GM21529 (cell line): Measurements from ENCODE around the gene COL17A1.

ENCODE experiments used
- ATAC-seq: cut with Tn5 transposase; IDR thresholded peaks from one replicate; pipeline ENCODE4 v1.9.1; 2021; ENCODE audit not compliant: unreplicated experiment

COL17A1 gene

DNA sequence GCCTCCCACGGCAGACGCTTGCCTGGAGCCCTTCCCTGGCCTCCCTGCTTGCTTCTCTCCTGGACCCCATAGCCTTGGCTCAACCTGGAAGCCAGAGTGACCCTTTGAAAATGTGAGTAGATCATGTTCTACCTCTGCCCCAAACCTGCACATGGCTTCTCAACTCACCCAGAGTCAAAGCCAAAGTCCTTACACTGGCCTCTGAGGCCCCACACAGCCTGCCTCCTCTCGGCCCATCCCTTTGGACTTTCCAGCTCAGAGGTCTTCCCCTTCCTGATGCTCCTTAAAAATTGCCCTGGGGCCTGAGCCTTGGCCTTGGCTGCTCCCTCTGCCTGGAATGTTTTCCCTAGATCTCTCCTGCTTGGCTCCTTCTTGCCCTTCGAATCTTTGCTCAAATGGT is 32.5 kb downstream of the COL17A1 start:
- no peak for ATAC-seq

DNA sequence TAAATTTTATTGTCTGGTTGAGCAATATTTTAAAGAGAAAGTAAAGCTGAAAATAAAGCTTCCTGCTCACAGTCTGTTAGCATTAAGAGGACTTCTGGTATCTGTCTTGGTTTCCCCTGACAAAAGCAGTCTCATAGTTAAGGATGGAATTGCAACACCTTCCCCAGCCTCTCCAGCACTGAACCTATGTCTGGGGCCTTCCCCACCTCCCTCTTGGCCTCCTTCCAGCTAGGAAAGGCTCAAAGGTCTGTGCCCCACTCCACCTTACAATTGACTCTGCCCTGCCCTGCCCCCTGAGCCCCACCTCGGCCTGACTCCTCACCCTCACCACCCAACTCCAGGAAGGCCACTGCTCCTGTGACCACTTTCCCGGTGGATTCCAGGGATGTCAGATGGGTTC is 33.2 kb downstream of the COL17A1 start:
- no peak for ATAC-seq

DNA sequence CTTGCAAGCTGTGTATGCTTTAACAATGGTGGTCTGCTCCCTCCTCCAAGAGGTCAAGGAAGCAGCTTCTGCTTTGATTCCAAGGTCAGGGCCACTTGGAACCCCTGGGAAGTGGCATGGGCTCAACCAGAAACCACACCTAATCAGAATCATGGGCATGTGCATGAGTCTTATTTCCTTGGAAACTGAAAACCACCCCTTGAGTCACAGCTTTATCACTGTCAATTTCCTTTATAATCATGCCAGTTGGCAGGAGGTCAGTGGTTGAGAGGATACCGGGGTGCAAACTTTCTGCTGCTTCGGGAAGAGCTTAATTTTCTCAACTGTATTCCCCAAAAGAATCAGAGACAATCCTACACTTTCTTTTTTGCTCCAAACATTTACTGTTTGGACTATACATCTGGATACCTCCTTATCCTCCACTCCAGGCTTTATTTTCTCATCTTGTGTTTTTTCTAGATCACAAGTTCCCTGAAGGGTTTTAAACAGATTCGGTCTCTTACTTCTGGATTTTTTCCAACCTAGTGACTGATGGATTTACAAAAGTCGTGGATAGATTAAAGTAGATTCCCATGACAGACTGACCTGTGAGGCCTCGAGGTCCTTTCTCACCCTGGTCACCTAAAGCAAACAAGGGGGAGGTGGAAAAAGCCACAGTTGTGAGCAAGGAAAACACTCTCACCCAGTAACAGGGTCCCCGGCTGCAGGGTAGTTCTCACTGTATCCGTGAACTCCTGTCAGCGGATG is 36.0 kb downstream of the COL17A1 start:
- ATAC-seq = no peak

DNA sequence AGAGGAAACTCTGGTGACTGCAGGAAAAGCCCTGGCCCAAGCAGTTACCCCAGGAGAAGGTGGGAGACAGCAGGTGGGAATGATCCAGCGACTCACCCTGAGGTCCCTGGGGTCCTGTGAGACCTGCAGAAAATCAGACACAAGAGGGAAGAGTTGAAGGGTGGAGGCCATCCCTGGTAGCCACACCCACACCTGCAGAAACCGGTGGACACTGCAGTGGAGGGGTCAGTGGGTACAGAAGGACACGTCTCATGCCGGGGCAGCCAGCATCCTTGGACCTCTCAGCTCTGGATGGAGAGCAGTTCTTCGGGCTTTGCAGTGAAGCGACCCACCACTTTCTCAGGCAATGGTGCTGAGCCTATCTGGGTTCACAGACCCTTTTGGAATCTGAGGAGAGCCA is 39.0 kb downstream of the COL17A1 start:
- ATAC-seq = no peak

DNA sequence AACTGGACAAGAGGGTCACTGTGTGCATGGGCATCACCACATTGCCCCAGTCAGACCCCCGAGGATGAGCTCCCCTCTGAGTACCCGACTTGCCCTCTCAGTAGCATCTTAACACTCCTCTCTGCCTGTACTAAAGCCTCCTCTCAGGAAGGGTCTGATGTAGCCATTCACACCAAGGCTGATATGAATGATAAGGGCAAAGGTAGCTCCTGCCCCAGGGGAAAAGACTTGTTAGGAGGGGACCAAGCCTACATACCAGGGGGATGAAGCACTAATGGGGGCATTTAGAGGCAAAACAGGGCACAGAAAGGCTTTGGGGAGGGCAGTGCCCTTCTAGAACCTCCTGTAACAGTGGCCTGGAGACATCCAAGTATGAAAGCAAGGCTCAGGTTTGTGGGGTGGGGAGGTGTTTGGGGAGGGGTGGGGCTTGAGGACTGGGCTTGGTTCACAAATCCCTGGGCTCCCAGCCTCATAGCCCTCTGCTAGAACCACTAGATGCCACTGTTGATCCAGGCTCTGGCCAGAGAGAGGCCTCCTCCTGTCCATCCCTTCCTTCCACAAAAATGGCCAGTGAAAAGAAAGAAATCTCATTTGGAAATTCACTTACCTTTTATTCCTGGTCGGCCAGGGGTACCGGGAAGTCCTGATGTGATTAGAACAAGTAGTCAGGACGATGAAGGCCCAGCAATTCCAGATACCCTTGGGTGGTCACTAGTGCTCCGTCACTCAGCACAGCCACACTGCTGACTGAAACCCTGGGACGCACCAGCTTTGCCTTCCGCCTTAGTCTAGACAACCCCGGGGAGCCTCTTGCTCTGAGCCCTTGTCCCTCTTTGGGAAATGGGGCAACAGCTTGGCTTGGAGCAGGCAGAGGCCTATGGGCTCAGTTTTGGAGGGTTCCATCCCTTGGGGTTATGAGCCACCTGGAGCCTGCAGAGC is 40.3 kb downstream of the COL17A1 start:
- no peak for ATAC-seq

DNA sequence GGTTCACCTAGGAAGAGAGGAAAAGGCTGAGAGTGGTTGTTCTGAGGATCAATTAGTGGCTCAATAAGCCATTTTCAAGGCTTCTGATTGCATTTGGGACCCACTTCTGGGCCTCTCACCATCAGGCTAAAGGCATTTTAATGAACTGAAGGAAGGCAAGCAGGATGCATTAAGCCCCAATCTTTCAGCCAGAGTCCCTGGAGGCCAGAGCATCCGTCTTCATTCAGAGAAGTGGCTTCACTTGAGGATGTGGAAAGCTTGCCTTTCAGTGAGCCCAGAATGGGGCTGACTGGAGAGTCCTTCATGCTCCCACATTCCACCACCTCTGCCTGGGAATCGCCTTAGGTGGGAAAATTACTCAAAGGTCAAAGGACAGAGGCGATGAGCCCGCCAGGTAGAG is 41.8 kb downstream of the COL17A1 start:
- no peak for ATAC-seq

DNA sequence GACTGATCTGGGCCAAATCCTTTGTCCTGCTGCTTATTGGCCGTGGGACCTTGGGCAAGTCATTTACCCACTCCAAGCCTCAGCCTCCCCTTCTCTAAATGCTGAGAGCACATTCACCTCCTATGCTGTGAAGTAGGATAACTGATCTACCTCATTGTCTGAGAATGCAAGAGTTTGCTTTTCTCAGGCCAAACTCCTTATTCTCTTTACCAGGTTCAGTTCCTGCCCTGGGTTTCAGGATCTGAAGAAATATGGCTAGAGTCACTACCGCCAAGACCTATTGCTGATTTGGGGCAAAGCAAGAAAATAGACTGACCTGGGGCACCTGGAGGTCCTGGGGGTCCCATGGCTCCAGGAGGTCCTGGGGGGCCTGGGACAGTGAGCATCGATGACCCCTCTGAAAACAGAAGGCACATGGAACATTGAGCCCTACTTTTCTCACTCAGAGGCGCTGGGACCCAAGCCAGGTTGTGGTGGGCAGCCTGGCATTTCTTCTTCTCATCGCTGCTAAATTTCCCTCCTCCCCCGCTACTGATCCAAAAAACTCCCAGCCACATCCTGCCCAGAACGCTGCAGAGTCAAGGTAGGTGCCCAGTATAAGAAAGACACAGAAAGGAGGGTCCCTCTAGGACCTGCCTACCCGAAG is 42.4 kb downstream of the COL17A1 start:
- no peak for ATAC-seq

DNA sequence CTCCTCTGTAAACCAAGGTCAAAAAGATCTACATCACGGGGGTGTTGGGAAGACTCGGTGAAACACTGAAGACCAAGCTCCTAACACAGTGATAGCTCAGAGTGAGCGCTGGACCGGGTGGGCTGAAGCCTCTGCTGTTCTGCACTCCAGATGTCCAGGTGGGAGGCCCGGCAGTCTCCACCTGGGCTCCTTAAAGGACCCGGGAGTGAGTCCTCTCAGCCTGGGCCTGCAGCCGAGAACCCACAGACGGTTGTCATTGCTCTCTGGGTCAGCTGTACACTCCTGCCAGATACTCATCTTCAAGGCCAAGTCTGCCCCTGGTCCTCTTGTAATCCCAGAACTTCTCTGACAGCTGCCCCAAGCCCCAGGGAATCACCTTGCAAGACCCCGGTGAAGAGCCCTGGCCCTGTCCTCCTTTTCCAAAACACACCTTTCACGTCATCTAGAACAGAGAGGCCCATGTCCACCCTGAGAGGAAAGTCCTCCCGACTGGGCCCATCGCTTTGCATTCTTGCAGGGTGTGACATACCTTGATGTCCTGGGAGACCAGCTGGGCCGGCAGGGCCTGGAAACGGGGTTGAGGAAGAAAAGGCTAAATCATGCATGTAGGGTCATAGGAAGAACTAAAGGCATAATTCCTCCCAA is 43.7 kb downstream of the COL17A1 start:
- no peak for ATAC-seq

DNA sequence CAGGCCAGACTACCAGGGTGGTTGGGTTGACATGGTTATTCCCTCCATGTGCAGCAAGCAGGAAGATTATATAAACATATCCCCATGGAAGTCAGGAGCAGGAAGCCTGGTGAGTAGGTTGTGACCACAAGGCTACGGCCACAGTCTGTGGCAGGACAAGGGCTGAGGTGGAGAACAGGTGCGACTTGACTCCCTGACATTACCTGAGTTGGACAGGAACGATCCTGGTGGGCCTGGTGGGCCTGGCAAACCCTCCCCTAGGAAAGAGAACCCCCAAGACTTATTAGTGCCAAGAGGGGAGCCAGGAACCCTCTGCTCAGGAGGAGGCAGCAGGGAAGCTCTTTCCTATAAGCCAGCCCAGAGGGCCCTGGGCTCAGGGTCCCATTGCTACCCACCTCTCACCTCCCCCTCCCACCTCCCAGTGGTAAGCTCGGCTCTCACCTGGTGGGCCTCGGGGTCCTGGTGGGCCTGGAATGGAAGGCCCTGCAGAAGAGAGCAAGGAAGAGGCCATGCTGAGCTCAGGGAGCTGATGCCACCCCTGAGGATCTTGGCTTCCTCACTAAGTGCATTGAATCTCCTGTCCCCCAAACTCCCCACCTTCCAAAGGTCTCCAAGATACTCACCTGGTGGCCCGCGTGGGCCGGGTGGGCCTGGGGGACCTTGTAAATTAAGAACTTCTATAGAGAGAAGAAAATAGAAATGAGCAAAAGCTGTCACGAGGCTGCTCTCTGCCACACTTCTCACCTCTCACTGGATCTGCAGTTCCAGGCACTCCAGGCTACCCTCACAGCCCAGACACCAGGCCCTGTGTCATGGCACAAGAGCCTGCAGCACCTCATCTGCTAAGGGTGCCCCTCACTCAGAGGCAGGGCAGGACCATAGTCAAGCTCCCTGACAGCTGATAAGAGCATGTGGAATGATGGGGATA is 44.6 kb downstream of the COL17A1 start:
- ATAC-seq = no peak

DNA sequence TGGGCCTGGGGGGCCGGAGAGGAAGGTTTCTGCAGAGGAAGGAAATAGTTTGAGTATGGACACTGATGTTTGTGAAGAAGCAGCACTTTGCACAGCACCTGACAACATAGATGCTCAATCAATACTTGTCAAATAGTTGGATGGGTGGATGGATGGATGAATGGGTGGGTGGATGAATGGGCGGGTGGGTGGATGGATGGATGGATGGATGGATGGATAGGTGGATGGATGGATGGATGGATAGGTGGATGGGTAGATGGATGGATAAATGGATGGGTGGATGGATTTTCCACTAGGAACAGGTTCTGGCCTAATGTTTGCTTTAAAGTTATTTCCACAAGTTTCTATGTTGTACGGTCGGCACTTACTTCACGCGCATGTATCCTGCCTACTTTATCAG is 45.3 kb downstream of the COL17A1 start:
- ATAC-seq = no peak

DNA sequence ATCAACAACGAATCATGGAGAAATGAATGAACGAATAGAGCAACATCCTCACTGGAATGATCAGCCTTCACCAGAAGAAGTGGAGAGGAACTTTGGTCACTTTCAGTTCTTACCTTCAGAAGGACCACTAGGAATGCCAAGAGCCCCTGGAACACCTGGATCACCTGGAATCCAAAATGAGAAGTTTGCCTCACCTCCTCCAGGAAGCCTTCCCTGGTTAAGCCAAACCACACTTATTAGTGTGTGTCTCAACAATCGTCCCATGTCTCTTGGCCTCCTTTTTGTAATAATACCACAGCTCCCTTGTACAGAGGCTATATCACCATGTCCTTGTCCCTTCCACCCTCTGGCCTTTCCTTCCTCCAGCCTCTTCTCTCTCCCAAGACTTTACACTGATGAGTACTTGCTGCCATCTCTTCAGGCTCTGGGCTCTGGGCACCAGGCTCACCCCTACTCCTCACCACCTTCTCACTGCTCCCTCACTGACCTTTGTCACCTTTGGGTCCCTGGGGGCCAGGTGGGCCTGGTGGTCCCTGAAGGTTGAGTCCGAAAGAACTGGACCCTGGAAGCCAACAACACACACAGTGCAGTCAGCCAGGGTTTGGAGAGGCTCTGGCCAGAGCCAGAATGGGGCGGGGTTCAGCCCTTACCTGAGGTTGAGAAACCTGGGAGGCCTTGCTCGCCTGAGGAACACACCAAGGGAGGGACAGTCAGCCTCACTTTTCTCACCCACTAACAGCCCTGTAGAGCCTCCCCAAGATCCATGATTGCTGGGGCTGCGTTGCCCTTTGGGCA is 46.5 kb downstream of the COL17A1 start:
- no peak for ATAC-seq

DNA sequence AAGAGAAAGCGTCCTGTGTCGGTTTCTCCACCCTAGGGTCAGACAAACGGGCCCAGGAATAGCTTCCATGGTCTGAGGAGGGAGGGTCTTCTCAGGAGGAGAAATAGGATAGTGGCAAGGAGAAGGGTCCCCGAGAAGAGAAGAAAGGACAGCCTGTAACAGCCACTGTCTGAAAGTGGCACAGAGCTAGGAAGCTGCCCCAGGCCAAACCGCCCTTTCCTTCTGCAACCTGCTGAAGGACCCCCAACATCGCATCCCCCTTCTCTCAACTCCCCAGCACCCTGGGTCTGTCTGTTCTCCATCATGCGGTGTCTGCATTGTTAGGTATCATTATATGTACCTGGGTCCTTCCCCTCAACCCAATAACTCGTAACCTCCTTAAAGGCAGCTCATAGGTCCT is 47.1 kb downstream of the COL17A1 start:
- ATAC-seq = no peak

DNA sequence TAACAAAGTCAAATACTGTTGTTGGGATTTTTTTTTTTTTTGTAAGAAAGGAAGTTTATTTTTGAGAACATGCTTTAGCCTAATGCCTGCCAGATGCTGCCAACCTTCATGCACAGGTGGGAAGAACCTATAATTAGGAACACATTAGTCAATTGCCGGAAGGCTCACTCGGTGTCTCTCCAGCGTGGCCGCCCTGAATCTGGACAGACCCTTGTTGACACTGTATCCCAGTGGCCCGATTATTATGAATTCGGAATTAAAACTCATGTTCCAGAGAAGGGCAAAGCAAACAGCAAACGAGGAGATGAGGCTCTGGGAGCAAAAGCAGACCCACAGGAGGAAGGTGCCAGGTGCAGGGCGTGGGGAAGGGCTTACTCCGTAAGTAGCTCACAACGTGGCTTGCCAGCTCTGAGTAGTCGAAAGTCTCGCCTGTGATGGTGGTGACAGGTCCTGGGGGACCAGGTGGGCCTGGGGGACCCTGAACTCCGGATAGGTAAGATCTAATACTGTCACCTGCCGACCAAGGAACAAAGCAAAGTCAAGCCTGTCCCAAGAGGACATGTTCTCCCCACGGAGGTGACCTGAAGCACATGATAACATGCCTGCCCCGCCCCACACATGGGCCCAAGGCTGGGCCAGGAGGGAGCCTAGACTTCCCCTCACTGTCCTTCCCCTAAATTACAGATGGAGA is 48.3 kb downstream of the COL17A1 start:
- no peak for ATAC-seq

DNA sequence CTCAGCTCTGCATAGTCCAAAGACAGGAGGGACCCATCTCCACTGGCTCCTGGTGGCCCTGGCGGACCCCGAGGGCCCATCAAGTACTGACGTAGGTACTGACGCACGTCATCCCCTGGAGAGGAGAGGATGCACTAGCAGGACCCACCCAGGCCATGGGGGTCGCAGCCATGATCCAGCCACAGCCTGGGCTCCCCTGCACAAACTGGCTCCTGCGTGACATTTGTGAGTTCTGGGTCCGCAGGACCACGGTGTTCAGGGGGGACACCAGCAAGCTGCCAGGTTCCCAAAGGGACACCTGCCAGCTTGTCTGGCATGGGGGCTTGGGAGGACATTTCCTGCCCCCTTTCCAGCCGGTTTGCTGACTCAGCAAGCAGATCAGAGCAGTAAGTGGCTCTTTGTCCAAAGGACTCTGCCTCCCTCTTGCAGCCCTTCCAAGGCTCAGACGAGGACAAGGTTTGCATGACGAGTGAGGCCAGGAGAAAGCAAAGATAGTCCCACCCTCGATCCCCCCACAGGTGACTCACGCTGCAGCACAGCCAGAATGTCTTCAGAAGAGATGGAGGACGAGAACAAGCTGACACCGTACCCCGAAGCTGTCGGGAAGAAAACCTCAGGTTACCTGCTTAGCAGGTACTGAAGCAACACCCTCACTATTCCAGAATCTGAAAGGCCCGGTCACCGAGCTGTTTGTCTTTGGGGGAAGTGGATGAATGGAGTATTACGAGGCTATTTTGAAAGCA is 49.0 kb downstream of the COL17A1 start:
- no peak for ATAC-seq

DNA sequence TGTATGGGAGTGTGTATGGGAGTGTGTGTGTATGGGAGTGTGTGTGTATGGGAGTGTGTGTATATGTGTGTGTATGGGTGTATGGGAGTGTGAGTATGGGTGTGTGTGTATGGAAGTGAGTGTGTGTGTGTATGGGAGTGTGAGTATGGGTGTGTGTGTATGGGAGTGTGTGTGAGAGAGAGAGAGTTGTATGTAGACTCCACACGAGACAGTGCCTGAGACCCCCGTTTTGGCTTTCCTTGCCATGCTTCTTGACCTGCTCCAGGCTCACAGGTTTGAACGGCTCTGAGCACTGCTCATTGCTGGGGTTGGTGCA is 49.7 kb downstream of the COL17A1 start:
- no peak for ATAC-seq

DNA sequence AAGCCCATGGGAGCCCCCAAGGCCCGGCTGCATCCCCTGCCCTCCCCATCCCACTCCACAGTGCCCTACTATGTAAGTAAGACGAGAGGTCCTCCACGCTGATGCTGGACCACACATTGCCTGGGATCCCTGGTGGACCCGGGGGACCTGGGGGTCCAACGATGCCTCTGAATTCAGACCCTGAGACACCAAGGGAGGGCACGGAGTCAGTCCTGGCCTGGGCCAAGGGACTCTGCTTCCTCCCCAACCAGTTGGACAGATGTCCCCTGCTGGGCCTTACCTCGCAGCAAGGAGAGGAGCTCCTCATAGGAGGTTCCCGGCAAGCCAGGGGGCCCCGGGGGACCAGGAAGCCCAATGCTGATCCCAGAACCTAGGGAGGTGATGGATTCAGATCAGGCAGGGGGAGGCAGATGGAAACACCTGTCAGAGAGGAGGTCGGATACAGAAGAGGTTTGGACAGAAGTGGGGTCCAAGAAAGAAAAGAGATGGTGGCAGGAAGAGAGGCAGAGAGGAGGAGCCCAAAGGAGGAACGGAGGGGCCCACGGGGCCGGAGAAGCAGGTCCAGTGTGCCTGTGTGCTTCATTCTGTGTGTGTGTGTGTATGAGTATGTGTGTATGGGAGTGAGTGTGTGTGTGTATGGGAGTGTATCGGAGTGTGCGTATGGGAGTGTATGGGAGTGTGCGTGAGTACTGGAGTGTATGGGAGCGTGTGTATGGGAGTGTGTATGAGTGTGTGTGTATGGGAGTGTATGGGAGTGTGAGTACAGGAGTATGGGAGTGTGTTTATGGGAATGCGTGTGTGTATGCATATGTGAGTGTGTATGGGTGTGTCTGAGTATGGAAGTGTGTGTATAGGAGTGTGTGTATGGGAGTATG is 50.2 kb downstream of the COL17A1 start:
- no peak for ATAC-seq
